Thyroid gland (tissue), 4 donors: ENCODE data around the gene TMC2.

Experiments
- CTCF ChIP-seq, 6 experiments: fragments of 200-600 bp in 3 of 6; fragments of 450-650 bp in 3 of 6; sonication (generic) in 3 of 6; IDR thresholded peaks; one replicate each; pipeline ENCODE4 v1.5.1; 2016 to 2019; ENCODE audit warnings: antibody characterized with exemption in 6 of 6, mild to moderate bottlenecking in 2 of 6, inconsistent platforms in 1 of 6, moderate library complexity in 1 of 6
- POLR2A ChIP-seq, 2 donors: fragments of 450-650 bp; IDR thresholded peaks; one replicate each; pipeline ENCODE4 v1.6.1; 2017; ENCODE audit warnings: antibody characterized with exemption in 2 of 2, mild to moderate bottlenecking in 2 of 2, moderate library complexity in 1 of 2

GRCh38 chr20:2533118-2533517 lies 3.3 kb upstream of the TMC2 start:
- TF ChIP-seq CTCF (IDR thresholded peaks at IDR 0.05) (no peak), POLR2A (IDR thresholded peaks at IDR 0.05) (no peak)
